ENCODE results near the gene IRAK2. TPM values are rescaled to one million over a fixed set of nuclear protein-coding genes. Genes with fewer than 3 reads are reported as not detected.
A peak's percentile ranks its signal among the peaks of the same experiment; 100 is the strongest.
"Not testable (repeated sequence)": the region's sequence is repeated elsewhere in the genome, so short reads cannot be mapped to it uniquely, and the experiment has no call there.

IRAK2 gene
- polyA plus RNA-seq, 2 of the 4 experiments (the other 2 are of a cell fraction) = 7.9 to 12.5 TPM

GRCh38 chr3:10157031-10157430 lies 7.7 kb upstream of the IRAK2 start:
- no peak for FAIRE-seq
- WGBS (ENCODE audit: missing lambda C conversion rate) = 86% methylated on average over 4 of the region's 4 CpGs
- DNase-seq (ENCODE audit: low read depth in 1 of 2, low spot score in 1 of 2) = no peak
- ChIA-PET POLR2A (interaction anchor here (0.6 kb wide), 1 partner anchor 329 kb away, joined by 4 read pairs; no protein-coding TSS in a partner anchor), CTCF (no interaction called here)
- Histone ChIP-seq H3K9me3 (no peaks in the 10 kb centered on the region), H3K4me1 (no peaks in the 10 kb centered on the region), H3K4me3 (no peak overlapping the region), H3K4me2 (no peak overlapping the region), H3K27ac (no peak overlapping the region)
- 0 out of 6 replicates have a peak, but pooled peaks of 1 of the 2 experiments have one; percentile 27 for ATAC-seq
- no peak for TF ChIP-seq NFE2L2 (conservative IDR thresholded peaks at IDR 0.05; ENCODE audit: low read length)
- TF ChIP-seq NPAS2 (CRISPR knock-in tag; IDR thresholded peaks at IDR 0.05; ENCODE audit: borderline replicate concordance) = no peak
- TF ChIP-seq PBX3 (IDR thresholded peaks at IDR 0.05) = no peak
- TF ChIP-seq CEBPB (IDR thresholded peaks at IDR 0.05) = no peak
- TF ChIP-seq JUNB (IDR thresholded peaks at IDR 0.05) = no peak
- TF ChIP-seq FOSL2 (IDR thresholded peaks at IDR 0.05) = no peak
- no peak for TF ChIP-seq FOSL2 (CRISPR knock-in tag; IDR thresholded peaks at IDR 0.05)
- TF ChIP-seq BCL3 (IDR thresholded peaks at IDR 0.05) = no peak
- no peak for TF ChIP-seq HOXA7 (CRISPR knock-in tag; IDR thresholded peaks at IDR 0.05)
- no peak for TF ChIP-seq E2F6 (IDR thresholded peaks at IDR 0.05; ENCODE audit: borderline replicate concordance, low read depth)
- TF ChIP-seq NR3C1 (IDR thresholded peaks at IDR 0.05) = no peak
- no peak for TF ChIP-seq HOXB13 (CRISPR knock-in tag; IDR thresholded peaks at IDR 0.05; ENCODE audit: low read depth)
- no peak for TF ChIP-seq RCOR1 (IDR thresholded peaks at IDR 0.05; ENCODE audit: low read depth, low read length)
- no peak for TF ChIP-seq ZSCAN20 (CRISPR knock-in tag; IDR thresholded peaks at IDR 0.05)
- TF ChIP-seq ELK1 (IDR thresholded peaks at IDR 0.05; ENCODE audit: low read depth, low read length) = no peak
- no peak for TF ChIP-seq HMGXB4 (CRISPR knock-in tag; IDR thresholded peaks at IDR 0.05; ENCODE audit: borderline replicate concordance)
- TF ChIP-seq CBX8 (IDR thresholded peaks at IDR 0.05) = no peak
- TF ChIP-seq POLR2AphosphoS2 (conservative IDR thresholded peaks at IDR 0.05; ENCODE audit: low read length) = no peak
- TF ChIP-seq TFCP2L1 (CRISPR knock-in tag; IDR thresholded peaks at IDR 0.05) = no peak

GRCh38 chr3:10158555-10158954 lies 6.2 kb upstream of the IRAK2 start:
- H3K4me2 ChIP-seq; H3K9me3 ChIP-seq; DNase-seq (ENCODE audit: low read depth in 1 of 2, low spot score in 1 of 2); H3K4me1 ChIP-seq; FAIRE-seq; ATAC-seq; H3K4me3 ChIP-seq; H3K27ac ChIP-seq; POLR2A ChIA-PET: not testable (repeated sequence)
- WGBS (ENCODE audit: missing lambda C conversion rate) = 96% methylated on average over 6 of the region's 6 CpGs
- CTCF ChIA-PET = interaction anchor here (2.3 kb wide), 1 partner anchor 34 kb away, joined by 6 read pairs; no protein-coding TSS in a partner anchor

Measured in A549 (cell line).